ENCODE results near the gene SVBP. TPM values are rescaled to one million over a fixed set of nuclear protein-coding genes. Genes with fewer than 3 reads are reported as not detected.

The SVBP gene
- total RNA-seq, 4 donors from 2014 or later: 15.5 to 26.4 (median 24.9) TPM

- Histone ChIP-seq H3K27ac (no peak overlapping the region), H3K27me3 (no peaks in the 10 kb centered on the region), H3K4me1 (peaks cover 6 to 8% of the 10 kb centered on the region in 2 donors), H3K4me3 (no peak overlapping the region), H3K36me3 (peaks cover 0 to 14% of the 10 kb centered on the region in 2 donors), H3K9me3 (no peaks in the 10 kb centered on the region)
- TF ChIP-seq POLR2A (IDR thresholded peaks at IDR 0.05): no peak
- no peak for TF ChIP-seq CTCF (IDR thresholded peaks at IDR 0.05 in 4 of 5, conservative IDR thresholded peaks at IDR 0.05 in 1 of 5)
- ATAC-seq: no peak
- DNase-seq: no peak
- intact Hi-C loops (cut with DNase I; ENCODE audit: low total_unique reads): loop anchor here (10.0 kb wide), 1 partner anchor 157 kb away; the partner anchor contains the start of gene YBX1
- in situ Hi-C loops (cut with MboI; ENCODE audit: low sequenced_read_pairs in 4 of 4): no loop called here
These were observed 24.4 kb upstream of the SVBP start for GRCh38 chr1:42841440-42842147.

- no peak for DNase-seq
- Histone ChIP-seq H3K27me3 (no peaks in the 10 kb centered on the region), H3K36me3 (peaks cover 0 to 14% of the 10 kb centered on the region in 2 donors), H3K4me3 (no peak overlapping the region), H3K27ac (no peak overlapping the region), H3K4me1 (peaks cover 5 to 8% of the 10 kb centered on the region in 2 donors), H3K9me3 (no peaks in the 10 kb centered on the region)
- intact Hi-C loops (cut with DNase I; ENCODE audit: low total_unique reads): loop anchor here (10.0 kb wide), 1 partner anchor 156 kb away; the partner anchor contains the start of gene YBX1
- TF ChIP-seq POLR2A (IDR thresholded peaks at IDR 0.05): no peak
- no peak for TF ChIP-seq CTCF (IDR thresholded peaks at IDR 0.05 in 4 of 5, conservative IDR thresholded peaks at IDR 0.05 in 1 of 5)
- ATAC-seq: no peak
- in situ Hi-C loops (cut with MboI; ENCODE audit: low sequenced_read_pairs in 4 of 4): no loop called here
These were observed 23.8 kb upstream of the SVBP start for GRCh38 chr1:42841010-42841409.

- ATAC-seq (no peak), DNase-seq (no peak)
- H3K36me3 ChIP-seq: peaks cover 0 to 14% of the 10 kb centered on the region in 2 donors
- intact Hi-C loops (cut with DNase I; ENCODE audit: low total_unique reads): no loop called here
- no peak for TF ChIP-seq CTCF (IDR thresholded peaks at IDR 0.05 in 4 of 5, conservative IDR thresholded peaks at IDR 0.05 in 1 of 5)
- no peak for TF ChIP-seq POLR2A (IDR thresholded peaks at IDR 0.05)
- H3K27me3 ChIP-seq: no peaks in the 10 kb centered on the region
- H3K4me1 ChIP-seq: no peaks in the 10 kb centered on the region
- no peak overlapping the region for H3K27ac ChIP-seq
- in situ Hi-C loops (cut with MboI; ENCODE audit: low sequenced_read_pairs in 4 of 4): no loop called here
- no peak overlapping the region for H3K4me3 ChIP-seq
- H3K9me3 ChIP-seq: no peaks in the 10 kb centered on the region
These were observed 21.4 kb upstream of the SVBP start for GRCh38 chr1:42838482-42839190.

GRCh38 chr1:42837709-42838108 lies 20.5 kb upstream of the SVBP start:
- H3K27ac ChIP-seq: no peak overlapping the region
- ATAC-seq (no peak), DNase-seq (no peak)
- intact Hi-C loops (cut with DNase I; ENCODE audit: low total_unique reads): no loop called here
- TF ChIP-seq POLR2A (IDR thresholded peaks at IDR 0.05) (no peak), CTCF (IDR thresholded peaks at IDR 0.05 in 4 of 5, conservative IDR thresholded peaks at IDR 0.05 in 1 of 5) (no peak)
- no peaks in the 10 kb centered on the region for H3K4me1 ChIP-seq
- no peaks in the 10 kb centered on the region for H3K9me3 ChIP-seq
- H3K36me3 ChIP-seq: peaks cover 0 to 10% of the 10 kb centered on the region in 2 donors
- no peak overlapping the region for H3K4me3 ChIP-seq
- in situ Hi-C loops (cut with MboI; ENCODE audit: low sequenced_read_pairs in 4 of 4): no loop called here
- no peaks in the 10 kb centered on the region for H3K27me3 ChIP-seq
